Thoracic aorta (tissue), 2 donors: Measurements from ENCODE around the gene AMOT. TPM values are rescaled to one million over a fixed set of nuclear protein-coding genes. Genes with fewer than 3 reads are reported as not detected.

Experiments used
- ATAC-seq: fragments of 150-250 bp; one replicate; pipeline ENCODE4 v1.8.0; 2017; ENCODE audit warnings: low read depth; ENCODE audit not compliant: insufficient number of reproducible peaks, low FRiP score
- DNase-seq: peaks from one replicate; pipeline ENCODE4 v3.0.0-alpha.2; 2020; ENCODE audit warnings: low spot score
- H3K27ac ChIP-seq, 2 donors: fragments of 200-600 bp; sonication (generic); 1 replicate in 1 of 2; 2 replicates in 1 of 2; pipeline ENCODE4 v1.5.1; 2016; ENCODE audit warnings: mild to moderate bottlenecking in 2 of 2, moderate library complexity in 2 of 2
- H3K27me3 ChIP-seq: fragments of 200-600 bp; sonication (generic); replicated peaks from 2 replicates; pipeline ENCODE4 v1.6.0; 2016; ENCODE audit warnings: mild to moderate bottlenecking; ENCODE audit not compliant: insufficient read depth
- H3K36me3 ChIP-seq: fragments of 200-600 bp; sonication (generic); one replicate; pipeline ENCODE4 v1.5.1; 2016
- H3K4me1 ChIP-seq, 2 donors: fragments of 200-600 bp; sonication (generic); 1 replicate in 1 of 2; 2 replicates in 1 of 2; pipeline versions ENCODE4 v1.5.1 to v1.6.0; 2016; ENCODE audit warnings: low read depth in 2 of 2, mild to moderate bottlenecking in 1 of 2; ENCODE audit not compliant: control insufficient read depth in 1 of 2
- H3K4me3 ChIP-seq: fragments of 200-600 bp; sonication (generic); 2 replicates; pipeline ENCODE4 v1.5.1; 2016; ENCODE audit warnings: mild to moderate bottlenecking
- H3K9me3 ChIP-seq: fragments of 200-600 bp; sonication (generic); 2 replicates; pipeline ENCODE4 v1.5.1; 2016
- CTCF ChIP-seq: fragments of 200-600 bp; sonication (generic); IDR thresholded peaks from one replicate; pipeline ENCODE4 v1.5.1; 2019; ENCODE audit warnings: antibody characterized with exemption
- total RNA-seq, 2 donors: library from RNA; depleted of rRNA; stranded (reverse); fragments of >200 nt; gene quantifications; one replicate each; pipeline versions ENCODE4 v1.1.0 to v1.2.3, GENCODE V29; 2016

AMOT gene
- 10 to 100 TPM; 27.8 to 55.2 TPM for total RNA-seq

GRCh38 chrX:112840382-112841113, at the start of gene AMOT:
Gene AMOT, minus strand, starts transcription at chrX:112840831. Its CDS starts 17,705 bp downstream, at chrX:112823126.
- Histone ChIP-seq H3K36me3 (no peaks in the 10 kb centered on the region), H3K4me1 (peaks cover 0 to 5% of the 10 kb centered on the region in 2 donors), H3K4me3 (peak within 1 kb of the TSS; percentile 85), H3K27me3 (no peaks in the 10 kb centered on the region), H3K27ac (peak within 1 kb of the TSS; percentile 17 to 60), H3K9me3 (no peaks in the 10 kb centered on the region)
- DNase-seq (no peak), ATAC-seq (peak; percentile 76)
- TF ChIP-seq CTCF: no peak

- Histone ChIP-seq H3K27me3 (no peaks in the 10 kb centered on the region), H3K36me3 (no peaks in the 10 kb centered on the region), H3K9me3 (no peaks in the 10 kb centered on the region), H3K4me1 (no peaks in the 10 kb centered on the region), H3K4me3 (no peak overlapping the region), H3K27ac (no peak overlapping the region)
- DNase-seq (no peak), ATAC-seq (no peak)
- no peak for TF ChIP-seq CTCF
Measured at GRCh38 chrX:112889400-112889799, 48.8 kb upstream of the AMOT start.

GRCh38 chrX:112888916-112889315, 48.3 kb upstream of the AMOT start:
- no peak for ATAC-seq

GRCh38 chrX:112877771-112878173, 37.1 kb upstream of the AMOT start:
- no peaks in the 10 kb centered on the region for H3K9me3 ChIP-seq
- no peak for DNase-seq
- H3K27me3 ChIP-seq: no peaks in the 10 kb centered on the region
- no peak overlapping the region for H3K27ac ChIP-seq
- ATAC-seq: no peak
- H3K4me1 ChIP-seq: no peaks in the 10 kb centered on the region
- no peaks in the 10 kb centered on the region for H3K36me3 ChIP-seq
- no peak for TF ChIP-seq CTCF
- no peak overlapping the region for H3K4me3 ChIP-seq

More at GRCh38 chrX:112888916-112889315, 48.3 kb upstream of the AMOT start:
- no peak overlapping the region for H3K4me3 ChIP-seq
- DNase-seq: no peak
- H3K36me3 ChIP-seq: no peaks in the 10 kb centered on the region
- no peaks in the 10 kb centered on the region for H3K4me1 ChIP-seq
- no peaks in the 10 kb centered on the region for H3K9me3 ChIP-seq
- H3K27ac ChIP-seq: no peak overlapping the region
- no peak for TF ChIP-seq CTCF
- H3K27me3 ChIP-seq: no peaks in the 10 kb centered on the region

GRCh38 chrX:112874614-112875013, 34.0 kb upstream of the AMOT start:
- TF ChIP-seq CTCF: no peak
- Histone ChIP-seq H3K36me3 (no peaks in the 10 kb centered on the region), H3K27me3 (no peaks in the 10 kb centered on the region), H3K4me3 (no peak overlapping the region), H3K4me1 (no peaks in the 10 kb centered on the region), H3K9me3 (no peaks in the 10 kb centered on the region), H3K27ac (no peak overlapping the region)
- no peak for ATAC-seq
- no peak for DNase-seq
